Activated CD8-positive, alpha-beta memory T cell treated with anti-CD3 and anti-CD28 coated beads, Interleukin-2, amount 50 U/mL, for 48 hours (primary cell): ENCODE results near the gene STK40.

Experiments used
- DNase-seq: peaks from one replicate; pipeline ENCODE4 v3.0.0-alpha.2; 2020

Gene STK40

DNA sequence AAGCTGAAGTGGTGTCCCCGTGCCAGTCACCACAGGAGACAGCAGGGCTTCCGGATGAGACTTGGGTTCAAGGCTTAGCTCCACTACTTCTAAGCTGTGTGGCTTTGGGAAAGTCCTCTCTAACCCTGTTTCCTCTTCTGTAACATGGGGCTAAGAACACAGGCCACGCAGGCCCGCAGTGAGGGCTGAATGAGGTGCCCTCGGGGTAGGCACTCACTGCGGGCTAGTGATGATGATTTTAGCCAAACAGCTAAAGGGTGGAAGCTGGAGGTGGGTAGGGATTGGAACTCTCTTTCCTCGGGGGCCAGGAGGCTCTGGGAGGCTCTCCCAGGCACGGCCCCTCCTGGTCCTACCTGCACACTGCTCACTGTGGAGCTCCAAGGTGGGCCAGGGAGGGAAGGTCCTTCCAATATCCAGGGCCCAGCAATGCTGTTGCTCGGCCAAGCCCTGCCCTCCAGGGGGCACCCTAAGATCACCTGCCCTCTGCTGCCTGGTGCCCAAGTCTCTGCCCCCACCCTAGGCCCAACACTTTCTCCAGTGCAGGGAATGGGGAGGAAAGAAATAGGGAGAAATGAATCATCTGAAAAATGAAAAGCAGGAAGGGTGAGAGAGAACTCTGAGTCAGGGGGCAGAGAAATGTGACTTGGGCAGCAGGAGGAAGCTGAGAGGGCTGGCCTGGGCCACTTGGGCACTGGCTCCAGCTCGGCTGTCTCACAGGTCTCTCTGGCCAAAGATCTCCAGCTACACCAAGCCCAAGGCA lies 43.1 kb downstream of the STK40 start:
- peak; percentile 74 for DNase-seq

- no peak for DNase-seq
Measured at GRCh38 chr1:36341626-36342320, 44.0 kb downstream of the STK40 start.

DNA sequence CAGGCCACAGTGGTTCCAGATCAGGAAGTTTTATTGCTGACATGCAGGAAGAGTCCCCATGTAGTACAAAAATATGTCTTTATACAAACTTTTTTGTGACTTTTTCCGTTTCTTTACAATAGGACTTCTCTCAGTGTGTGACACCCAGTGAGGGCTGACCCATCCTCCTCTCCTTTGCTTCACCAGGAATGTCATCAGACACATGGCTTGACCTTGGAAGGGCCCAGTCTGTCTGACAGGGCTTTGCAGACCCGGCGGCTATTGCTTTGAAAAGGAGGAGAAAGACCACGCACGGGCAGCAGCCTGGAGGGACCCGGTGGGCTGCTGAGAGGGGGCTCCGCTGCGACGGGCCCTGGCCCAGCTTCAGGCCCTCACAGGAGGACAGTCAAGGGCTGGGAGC lies 46.1 kb downstream of the STK40 start:
- DNase-seq = no peak

DNA sequence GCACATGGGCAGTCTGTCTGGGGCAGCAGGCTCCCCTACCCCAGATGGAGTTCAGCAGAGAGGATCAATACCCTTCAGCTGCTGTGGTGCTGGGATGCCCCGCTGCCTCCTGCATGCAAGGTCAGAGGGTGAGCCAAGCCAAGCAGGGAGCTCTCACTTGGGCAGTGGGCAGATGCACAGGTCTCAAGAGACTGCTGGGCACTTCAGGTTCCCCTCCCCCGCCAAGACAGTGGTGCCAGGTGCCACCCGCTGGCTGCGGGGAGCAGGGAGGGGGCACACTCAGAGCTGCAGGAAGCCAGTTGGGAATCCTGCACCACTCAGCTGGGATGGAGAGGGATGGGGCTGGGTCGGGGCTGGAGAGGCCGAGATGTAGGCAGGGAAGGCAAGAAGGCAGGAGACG lies 46.5 kb downstream of the STK40 start:
- no peak for DNase-seq

GRCh38 chr1:36337830-36338229 lies 47.9 kb downstream of the STK40 start:
- no peak for DNase-seq

- no peak for DNase-seq
Measured at GRCh38 chr1:36330940-36331339, 54.8 kb downstream of the STK40 start.

- no peak for DNase-seq
Measured at GRCh38 chr1:36329817-36330216, 55.9 kb downstream of the STK40 start.

DNA sequence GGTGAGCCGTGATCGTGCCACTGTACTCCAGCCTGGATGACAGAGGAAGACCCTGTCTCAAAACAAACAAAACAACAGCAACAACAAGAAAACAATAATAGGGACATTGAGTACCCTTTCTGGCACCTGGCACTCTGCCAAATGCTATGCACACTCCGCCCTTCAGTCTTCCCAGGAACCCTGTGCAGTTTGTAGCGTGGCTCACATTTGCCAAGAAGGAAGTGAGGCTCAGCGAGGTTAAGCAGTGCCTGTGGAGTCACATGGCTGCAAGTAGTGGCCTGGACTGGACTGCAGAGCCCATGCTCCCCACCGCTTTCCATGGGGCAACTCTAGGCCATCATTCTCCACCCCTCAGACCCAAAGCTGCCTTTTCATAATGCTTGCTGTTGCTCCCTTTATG lies 57.0 kb downstream of the STK40 start:
- no peak for DNase-seq

- no peak for DNase-seq
Measured at GRCh38 chr1:36328088-36328480, 57.6 kb downstream of the STK40 start.

DNA sequence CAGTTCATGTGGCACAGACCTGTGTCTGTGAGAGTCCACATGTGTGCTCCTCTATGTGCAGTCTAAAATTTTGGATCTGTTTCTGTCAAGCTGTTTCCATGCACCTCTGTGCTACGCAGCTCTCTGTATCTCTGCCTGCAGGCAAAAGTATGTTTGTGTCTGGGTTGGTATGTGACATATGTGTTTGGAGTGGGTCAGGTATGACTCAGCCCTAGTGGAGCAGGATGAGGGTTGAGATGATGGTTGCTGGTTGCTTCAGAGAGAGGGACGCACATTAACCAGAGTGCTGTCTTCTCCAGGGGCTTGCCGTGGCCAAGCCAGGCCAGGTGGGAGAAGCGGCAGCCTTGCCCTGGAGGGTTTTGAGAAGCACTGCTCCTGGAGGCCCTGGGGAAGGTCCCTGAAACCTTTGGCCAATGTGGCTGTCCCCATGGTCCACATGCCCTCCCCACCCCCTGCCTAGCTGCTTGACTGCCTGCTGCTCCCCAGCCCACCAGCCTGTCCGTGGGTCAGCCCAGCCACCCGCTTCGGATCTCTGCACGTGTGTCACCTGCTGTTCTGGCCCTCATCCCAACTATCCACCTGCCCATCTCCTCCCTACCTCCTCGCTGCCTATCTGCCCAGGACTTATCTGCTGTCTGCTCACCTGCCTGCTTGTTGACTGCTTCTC lies 58.2 kb downstream of the STK40 start:
- DNase-seq = no peak

- DNase-seq = no peak
Measured at GRCh38 chr1:36326499-36326898, 59.2 kb downstream of the STK40 start.

GRCh38 chr1:36324353-36324703 lies 61.4 kb downstream of the STK40 start:
- no peak for DNase-seq

DNA sequence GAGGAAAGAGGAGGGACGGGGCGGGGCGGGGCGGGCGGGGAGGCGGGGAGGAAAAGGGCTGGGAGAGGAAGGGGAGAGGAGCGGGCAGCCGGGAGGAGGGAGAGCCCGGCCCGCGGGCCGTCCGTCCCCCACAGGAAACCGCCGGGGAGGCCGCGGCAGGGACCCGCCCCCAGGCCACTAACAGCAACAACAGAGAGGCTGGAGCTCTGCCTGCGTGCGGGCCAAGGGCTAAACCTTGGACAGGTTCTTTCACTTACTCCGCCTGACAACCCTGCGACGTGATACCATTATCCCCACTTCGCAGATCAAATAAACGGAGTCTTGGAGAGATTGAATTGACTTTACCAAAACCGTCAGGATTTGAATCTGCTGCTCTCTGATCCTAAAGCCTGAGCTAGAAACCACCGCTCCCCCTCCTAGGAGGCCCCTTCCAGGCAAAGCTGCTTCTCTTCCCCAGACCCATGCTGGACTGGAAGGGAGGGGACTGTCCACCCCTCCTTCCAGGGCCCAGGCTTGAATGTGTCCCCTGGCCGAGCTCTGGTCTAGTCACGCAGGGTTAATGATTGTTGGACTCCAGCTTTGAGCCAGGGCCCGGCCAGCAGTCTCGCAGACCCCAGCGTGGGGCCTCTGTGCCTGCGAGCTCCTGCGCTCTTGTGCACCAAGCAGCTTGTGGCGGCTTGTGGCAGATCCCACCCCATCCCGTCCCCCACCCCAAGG lies 61.9 kb downstream of the STK40 start, which contains the start of gene EVA1B:
Gene EVA1B, minus strand, starts transcription at position 10 of the 717 bp plus-strand sequence. CDS start 608 bp downstream, outside the sequence.
- DNase-seq = peak; percentile 78

DNA sequence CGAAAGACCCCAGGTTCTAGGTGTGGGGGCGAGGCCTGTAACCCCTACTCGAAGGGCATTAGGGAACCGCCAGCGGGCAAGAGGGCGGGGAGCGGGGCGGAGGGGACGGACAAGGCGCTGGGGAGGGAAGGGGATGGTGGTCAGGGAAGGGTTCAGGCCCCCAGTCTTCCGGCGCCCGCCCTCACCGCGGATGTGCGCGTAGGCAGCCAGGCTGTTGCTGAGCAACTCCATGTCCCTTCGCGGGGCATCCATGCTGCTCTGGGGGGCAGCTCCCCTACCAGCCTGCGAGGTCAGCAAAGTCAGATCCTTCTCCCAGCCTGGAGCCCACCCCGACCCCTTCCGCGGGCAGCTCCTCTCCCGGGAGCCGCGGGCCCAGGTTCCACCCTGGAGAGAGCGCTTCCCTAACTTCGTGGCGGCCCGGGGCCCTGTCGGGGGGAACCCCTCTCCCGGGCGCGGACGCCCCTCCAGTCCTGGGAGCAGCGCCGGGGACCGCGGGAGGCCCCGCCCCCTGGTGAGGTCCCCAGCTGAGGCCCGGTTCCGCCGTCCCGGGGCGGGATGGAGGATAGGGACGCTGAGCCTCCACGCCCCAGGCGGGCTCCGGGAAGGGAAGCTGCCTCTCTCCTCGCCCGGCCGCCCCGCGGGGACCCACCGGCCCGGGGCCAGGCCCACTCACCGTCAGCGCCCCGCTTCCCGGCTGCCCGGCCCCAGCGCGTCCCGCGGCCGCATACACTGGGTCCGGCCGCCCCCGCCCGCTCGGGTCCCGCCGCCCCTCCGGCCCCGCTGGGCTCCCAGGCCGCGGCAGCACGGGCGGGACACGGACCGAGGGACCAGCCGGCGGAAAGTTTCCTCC lies 62.7 kb downstream of the STK40 start:
- DNase-seq = peak; percentile 80

DNA sequence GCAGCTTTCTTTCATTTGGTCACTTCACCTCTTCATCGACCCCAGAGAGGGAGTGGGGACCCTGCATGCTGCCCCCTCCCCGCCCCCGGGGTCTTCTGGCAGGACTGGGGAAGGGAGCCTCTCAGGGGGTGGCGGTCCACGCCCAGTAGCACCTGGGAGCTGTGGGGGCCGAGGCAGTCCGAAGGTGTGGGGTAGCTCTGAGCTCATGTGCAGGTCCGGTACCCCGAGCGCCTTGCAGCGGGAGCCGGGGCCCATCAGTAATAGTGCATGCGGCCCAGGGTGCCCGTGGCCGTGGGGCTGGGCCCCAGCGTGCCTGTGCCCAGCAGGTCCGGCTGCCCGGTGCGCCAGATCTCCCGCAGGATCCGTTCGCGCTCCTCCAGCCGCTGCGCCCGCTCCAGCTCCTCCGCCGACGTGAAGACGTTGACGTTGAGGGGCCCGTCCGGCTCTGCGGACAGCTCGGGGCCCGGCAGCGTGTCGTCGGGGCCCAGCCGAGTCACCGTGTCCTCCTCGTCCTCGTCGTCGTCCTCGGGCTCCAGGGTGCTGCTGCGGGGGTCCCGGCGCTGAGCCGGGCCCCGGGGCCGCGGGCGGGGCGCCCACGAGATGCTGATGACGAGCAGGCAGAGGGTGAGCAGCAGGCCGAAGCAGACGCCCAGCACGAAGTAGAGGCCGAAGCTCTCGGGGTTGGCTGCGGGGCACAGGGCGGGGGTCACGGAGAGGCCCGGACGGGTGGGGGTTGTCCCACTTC lies 63.5 kb downstream of the STK40 start:
- DNase-seq = no peak

- peak; percentile 74 for DNase-seq
Measured at GRCh38 chr1:36321119-36321951, 64.4 kb downstream of the STK40 start.

DNA sequence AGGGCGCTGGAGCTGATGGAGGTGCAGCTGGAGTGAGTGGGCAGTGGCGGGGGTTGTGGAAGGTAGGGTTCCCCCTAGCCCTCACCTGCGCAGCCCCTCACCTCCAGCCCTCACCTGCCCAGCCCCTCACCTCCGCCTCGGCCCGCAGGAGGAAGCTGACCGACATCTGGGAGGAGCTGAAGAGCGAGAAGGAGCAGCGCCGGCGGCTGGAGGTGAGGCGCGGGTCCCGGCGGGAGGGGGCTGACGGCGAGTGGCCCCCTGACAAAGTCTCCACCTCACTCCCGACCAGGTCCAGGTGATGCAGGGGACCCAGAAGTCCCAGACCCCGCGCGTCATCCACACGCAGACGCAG lies 65.0 kb downstream of the STK40 start:
- no peak for DNase-seq

GRCh38 chr1:36320291-36320761 lies 65.4 kb downstream of the STK40 start:
- DNase-seq = no peak

DNA sequence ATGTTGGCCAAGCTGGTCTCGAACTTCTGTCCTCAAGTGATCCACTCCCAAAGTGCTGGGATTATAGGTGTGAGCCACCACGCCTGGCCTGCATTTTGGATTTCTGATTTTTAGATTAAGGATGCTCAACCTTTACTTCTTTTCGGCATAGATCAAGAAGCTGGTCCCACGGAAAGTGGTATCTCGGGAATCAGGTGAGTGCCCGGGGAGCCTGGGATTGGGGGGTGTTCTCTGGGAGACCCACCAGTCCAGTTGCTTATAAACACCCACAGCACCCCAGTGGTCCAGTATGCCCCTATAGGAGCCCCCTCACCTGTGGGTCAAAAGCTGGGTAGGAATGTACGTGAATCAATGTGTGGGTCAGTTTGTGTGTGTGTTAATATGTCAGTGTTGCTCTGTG lies 76.3 kb downstream of the STK40 start:
- no peak for DNase-seq

GRCh38 chr1:36307601-36308330 lies 78.0 kb downstream of the STK40 start:
- DNase-seq = peak; percentile 52
